ENCODE results near the gene TTBK2. TPM values are rescaled to one million over a fixed set of nuclear protein-coding genes. Genes with fewer than 3 reads are reported as not detected.

The TTBK2 gene
- total RNA-seq, 1 donor from 2014 or later = 47.8 TPM

GRCh38 chr15:42854576-42854975 is 66.0 kb downstream of the TTBK2 start:
- H3K4me3 Mint-ChIP-seq (ENCODE audit: unreplicated experiment) = no peak overlapping the region
- H3K4me1 Mint-ChIP-seq (ENCODE audit: low read depth, unreplicated experiment) = no peaks in the 10 kb centered on the region
- TF ChIP-seq, protein P1, sequence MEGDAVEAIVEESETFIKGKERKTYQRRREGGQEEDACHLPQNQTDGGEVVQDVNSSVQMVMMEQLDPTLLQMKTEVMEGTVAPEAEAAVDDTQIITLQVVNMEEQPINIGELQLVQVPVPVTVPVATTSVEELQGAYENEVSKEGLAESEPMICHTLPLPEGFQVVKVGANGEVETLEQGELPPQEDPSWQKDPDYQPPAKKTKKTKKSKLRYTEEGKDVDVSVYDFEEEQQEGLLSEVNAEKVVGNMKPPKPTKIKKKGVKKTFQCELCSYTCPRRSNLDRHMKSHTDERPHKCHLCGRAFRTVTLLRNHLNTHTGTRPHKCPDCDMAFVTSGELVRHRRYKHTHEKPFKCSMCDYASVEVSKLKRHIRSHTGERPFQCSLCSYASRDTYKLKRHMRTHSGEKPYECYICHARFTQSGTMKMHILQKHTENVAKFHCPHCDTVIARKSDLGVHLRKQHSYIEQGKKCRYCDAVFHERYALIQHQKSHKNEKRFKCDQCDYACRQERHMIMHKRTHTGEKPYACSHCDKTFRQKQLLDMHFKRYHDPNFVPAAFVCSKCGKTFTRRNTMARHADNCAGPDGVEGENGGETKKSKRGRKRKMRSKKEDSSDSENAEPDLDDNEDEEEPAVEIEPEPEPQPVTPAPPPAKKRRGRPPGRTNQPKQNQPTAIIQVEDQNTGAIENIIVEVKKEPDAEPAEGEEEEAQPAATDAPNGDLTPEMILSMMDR (IDR thresholded peaks at IDR 0.05; ENCODE audit: partially characterized antibody, unreplicated experiment) = no peak
- no peak overlapping the region for H3K27ac Mint-ChIP-seq (ENCODE audit: unreplicated experiment)
- H3K27me3 Mint-ChIP-seq (ENCODE audit: unreplicated experiment) = no peaks in the 10 kb centered on the region
- no peak for DNase-seq
- H3K36me3 Mint-ChIP-seq (ENCODE audit: unreplicated experiment) = peaks cover 7% of the 10 kb centered on the region
- H3K9me3 Mint-ChIP-seq (ENCODE audit: unreplicated experiment) = no peaks in the 10 kb centered on the region

GRCh38 chr15:42849836-42850235 is 70.7 kb downstream of the TTBK2 start:
- TF ChIP-seq, protein P1 (IDR thresholded peaks at IDR 0.05; ENCODE audit: partially characterized antibody, unreplicated experiment) = no peak

GRCh38 chr15:42848846-42849245 is 71.7 kb downstream of the TTBK2 start:
- H3K9me3 Mint-ChIP-seq (ENCODE audit: unreplicated experiment) = no peaks in the 10 kb centered on the region
- H3K27me3 Mint-ChIP-seq (ENCODE audit: unreplicated experiment) = no peaks in the 10 kb centered on the region
- no peak for DNase-seq
- H3K4me1 Mint-ChIP-seq (ENCODE audit: low read depth, unreplicated experiment) = no peaks in the 10 kb centered on the region
- H3K36me3 Mint-ChIP-seq (ENCODE audit: unreplicated experiment) = peaks cover under 1% of the 10 kb centered on the region
- H3K4me3 Mint-ChIP-seq (ENCODE audit: unreplicated experiment) = no peak overlapping the region
- H3K27ac Mint-ChIP-seq (ENCODE audit: unreplicated experiment) = no peak overlapping the region
- TF ChIP-seq, protein P1 (IDR thresholded peaks at IDR 0.05; ENCODE audit: partially characterized antibody, unreplicated experiment) = no peak

More at GRCh38 chr15:42849836-42850235, 70.7 kb downstream of the TTBK2 start:
- H3K36me3 Mint-ChIP-seq (ENCODE audit: unreplicated experiment) = no peaks in the 10 kb centered on the region
- H3K27me3 Mint-ChIP-seq (ENCODE audit: unreplicated experiment) = no peaks in the 10 kb centered on the region
- no peak overlapping the region for H3K27ac Mint-ChIP-seq (ENCODE audit: unreplicated experiment)
- H3K4me1 Mint-ChIP-seq (ENCODE audit: low read depth, unreplicated experiment) = no peaks in the 10 kb centered on the region
- no peak overlapping the region for H3K4me3 Mint-ChIP-seq (ENCODE audit: unreplicated experiment)
- DNase-seq = no peak
- no peaks in the 10 kb centered on the region for H3K9me3 Mint-ChIP-seq (ENCODE audit: unreplicated experiment)

GRCh38 chr15:42846647-42847046 is 73.9 kb downstream of the TTBK2 start:
- H3K4me1 Mint-ChIP-seq (ENCODE audit: low read depth, unreplicated experiment) = no peaks in the 10 kb centered on the region
- no peaks in the 10 kb centered on the region for H3K27me3 Mint-ChIP-seq (ENCODE audit: unreplicated experiment)
- peaks cover 2% of the 10 kb centered on the region for H3K9me3 Mint-ChIP-seq (ENCODE audit: unreplicated experiment)
- H3K36me3 Mint-ChIP-seq (ENCODE audit: unreplicated experiment) = peaks cover 4% of the 10 kb centered on the region
- TF ChIP-seq, protein P1 (IDR thresholded peaks at IDR 0.05; ENCODE audit: partially characterized antibody, unreplicated experiment) = no peak
- no peak for DNase-seq
- H3K27ac Mint-ChIP-seq (ENCODE audit: unreplicated experiment) = no peak overlapping the region
- no peak overlapping the region for H3K4me3 Mint-ChIP-seq (ENCODE audit: unreplicated experiment)

- Mint-ChIP-seq H3K4me1 (ENCODE audit: low read depth, unreplicated experiment) (no peaks in the 10 kb centered on the region), H3K36me3 (ENCODE audit: unreplicated experiment) (peaks cover 4% of the 10 kb centered on the region), H3K4me3 (ENCODE audit: unreplicated experiment) (no peak overlapping the region), H3K27ac (ENCODE audit: unreplicated experiment) (no peak overlapping the region), H3K9me3 (ENCODE audit: unreplicated experiment) (peaks cover 2% of the 10 kb centered on the region), H3K27me3 (ENCODE audit: unreplicated experiment) (peaks cover 2% of the 10 kb centered on the region)
- TF ChIP-seq, protein P1 (IDR thresholded peaks at IDR 0.05; ENCODE audit: partially characterized antibody, unreplicated experiment) = no peak
- no peak for DNase-seq
Measured at GRCh38 chr15:42845581-42845980, 75.0 kb downstream of the TTBK2 start.

Measured in glutamatergic neuron (in vitro differentiated cells).